GM10248 (cell line): ENCODE results near the gene ZDHHC13.

Experiments
- CTCF ChIA-PET: fragments of 300-600 bp; sonication (Branson Sonifier 250); formaldehyde crosslinking; extraction: SDS; loops from one replicate; lab custom pipeline; 2021; ENCODE audit warnings: antibody characterized with exemption; lab: Yijun Ruan, JAX
- POLR2A ChIA-PET: fragments of 350-650 bp; sonication (Branson Sonifier 250); formaldehyde crosslinking; extraction: SDS; loops from one replicate; lab custom pipeline; 2020; ENCODE audit warnings: antibody characterized with exemption; lab: Yijun Ruan, JAX
- DNase-seq: peaks from one replicate; pipeline ENCODE4 v3.0.0; 2012; ENCODE audit errors: extremely low spot score
- CTCF ChIP-seq: IDR thresholded peaks from 2 replicates; pipeline ENCODE4 v1.5.1; 2012; ENCODE audit warnings: mild to moderate bottlenecking, low read depth; ENCODE audit errors: extremely low read depth, missing control alignments, control extremely low read depth

Gene ZDHHC13

DNA sequence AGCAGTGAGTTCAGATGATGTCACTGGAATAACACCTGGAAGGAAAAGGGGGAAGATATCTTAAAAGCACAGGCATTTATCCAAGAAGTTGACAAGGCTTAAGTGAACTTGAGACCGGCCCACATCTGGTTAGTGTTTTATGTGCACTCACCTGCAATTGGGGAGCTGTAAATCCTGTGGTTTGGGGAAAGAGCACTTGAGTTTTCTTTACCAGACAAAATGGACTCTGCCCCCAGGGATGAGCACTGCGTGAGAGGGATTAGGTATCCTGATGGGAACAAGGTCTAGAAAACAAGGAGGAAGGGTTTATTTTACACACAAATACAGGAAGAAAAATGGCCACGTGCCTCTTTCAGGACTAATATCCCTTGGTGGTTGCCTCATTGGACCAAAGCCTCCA lies 108.6 kb downstream of the ZDHHC13 start:
- no peak for DNase-seq
- ChIA-PET POLR2A (no interaction called here), CTCF (interaction anchor here (1.4 kb wide), 1 partner anchor 34 kb away, joined by 4 read pairs; no protein-coding TSS in a partner anchor)
- TF ChIP-seq CTCF = no peak
